Fibroblast of skin of back (primary cell): ENCODE data around the gene KIFC3.
"Not testable (repeated sequence)": the region's sequence is repeated elsewhere in the genome, so short reads cannot be mapped to it uniquely, and the experiment has no call there.

Experiments used
- DNase-seq: peaks from one replicate; pipeline ENCODE4 v3.0.0-alpha.2; 2013

Gene KIFC3

GRCh38 chr16:57752581-57753447 is 49.5 kb downstream of the KIFC3 start:
- no peak for DNase-seq

GRCh38 chr16:57752203-57752580 is 50.1 kb downstream of the KIFC3 start:
- no peak for DNase-seq

- DNase-seq: no peak
Measured at GRCh38 chr16:57751539-57752202, 50.6 kb downstream of the KIFC3 start.

- DNase-seq: no peak
Measured at GRCh38 chr16:57750796-57751538, 51.3 kb downstream of the KIFC3 start.

- DNase-seq: no peak
Measured at GRCh38 chr16:57749856-57750452, 52.3 kb downstream of the KIFC3 start.

GRCh38 chr16:57749101-57749692 is 53.1 kb downstream of the KIFC3 start:
- no peak for DNase-seq

GRCh38 chr16:57748596-57748995 is 53.7 kb downstream of the KIFC3 start:
- DNase-seq: no peak

GRCh38 chr16:57747996-57748395 is 54.3 kb downstream of the KIFC3 start:
- DNase-seq: no peak

- DNase-seq: no peak
Measured at GRCh38 chr16:57747496-57747895, 54.8 kb downstream of the KIFC3 start.

- no peak for DNase-seq
Measured at GRCh38 chr16:57747091-57747490, 55.2 kb downstream of the KIFC3 start.

- not testable (repeated sequence) for DNase-seq
Measured at GRCh38 chr16:57746316-57746715, 56.0 kb downstream of the KIFC3 start.

GRCh38 chr16:57745768-57746167 is 56.5 kb downstream of the KIFC3 start:
- DNase-seq: no peak

- no peak for DNase-seq
Measured at GRCh38 chr16:57744642-57744903, 57.7 kb downstream of the KIFC3 start.

- no peak for DNase-seq
Measured at GRCh38 chr16:57743886-57744641, 58.2 kb downstream of the KIFC3 start.

- no peak for DNase-seq
Measured at GRCh38 chr16:57743458-57743857, 58.8 kb downstream of the KIFC3 start.

- no peak for DNase-seq
Measured at GRCh38 chr16:57742543-57742942, 59.7 kb downstream of the KIFC3 start.

GRCh38 chr16:57741660-57742191 is 60.6 kb downstream of the KIFC3 start:
- DNase-seq: no peak

- no peak for DNase-seq
Measured at GRCh38 chr16:57740423-57741071, 61.7 kb downstream of the KIFC3 start.

GRCh38 chr16:57739756-57740422 is 62.4 kb downstream of the KIFC3 start:
- DNase-seq: no peak

GRCh38 chr16:57738844-57739243 is 63.4 kb downstream of the KIFC3 start:
- no peak for DNase-seq
